Central memory CD8-positive, alpha-beta T cell (primary cell): Measurements from ENCODE around the gene STAT5A.
"Not testable (repeated sequence)": the region's sequence is repeated elsewhere in the genome, so short reads cannot be mapped to it uniquely, and the experiment has no call there.

Source experiments
- ATAC-seq: fragments of 150-1000 bp; cut with Tn5 transposase; replicated peaks from 2 replicates; pipeline ENCODE4 v1.10.0; 2022; ENCODE audit warnings: mild to moderate bottlenecking, moderate FRiP score, moderate number of reproducible peaks; ENCODE audit not compliant: poor library complexity, severe bottlenecking; ENCODE audit errors: extremely low read depth
- DNase-seq, 2 donors: peaks; one replicate each; pipeline ENCODE4 v3.0.0; 2021; ENCODE audit warnings: low spot score in 2 of 2
- H3K27ac Mint-ChIP-seq: one replicate; pipeline ENCODE4 v1.8.0; 2022; ENCODE audit warnings: low read depth, mild to moderate bottlenecking, moderate library complexity, mixed read lengths
- H3K27me3 Mint-ChIP-seq: one replicate; pipeline ENCODE4 v1.8.0; 2022; ENCODE audit warnings: mixed read lengths
- H3K36me3 Mint-ChIP-seq: one replicate; pipeline ENCODE4 v1.8.0; 2022; ENCODE audit warnings: mild to moderate bottlenecking, moderate library complexity, mixed read lengths; ENCODE audit not compliant: insufficient read depth
- H3K4me1 Mint-ChIP-seq: one replicate; pipeline ENCODE4 v1.8.0; 2022; ENCODE audit warnings: mixed read lengths
- H3K4me3 Mint-ChIP-seq: one replicate; pipeline ENCODE4 v1.8.0; 2022; ENCODE audit warnings: mild to moderate bottlenecking, moderate library complexity, mixed read lengths
- H3K9me3 Mint-ChIP-seq: one replicate; pipeline ENCODE4 v1.8.0; 2022; ENCODE audit warnings: mixed read lengths

The STAT5A gene

GRCh38 chr17:42251115-42251514 lies 37.2 kb upstream of the STAT5A start:
- peaks cover 64% of the 10 kb centered on the region for H3K4me1 Mint-ChIP-seq
- H3K4me3 Mint-ChIP-seq = peak overlapping the region; percentile 83
- no peaks in the 10 kb centered on the region for H3K9me3 Mint-ChIP-seq
- DNase-seq (no peak), ATAC-seq (no peak)
- no peaks in the 10 kb centered on the region for H3K27me3 Mint-ChIP-seq
- peaks cover 21% of the 10 kb centered on the region for H3K36me3 Mint-ChIP-seq
- peak overlapping the region; percentile 98 for H3K27ac Mint-ChIP-seq

GRCh38 chr17:42252597-42253550 lies 35.4 kb upstream of the STAT5A start:
- Mint-ChIP-seq H3K4me1 (peaks cover 57% of the 10 kb centered on the region), H3K4me3 (no peak overlapping the region), H3K27ac (peak overlapping the region; percentile 71), H3K9me3 (no peaks in the 10 kb centered on the region), H3K27me3 (no peaks in the 10 kb centered on the region), H3K36me3 (peaks cover 21% of the 10 kb centered on the region)
- ATAC-seq = no peak
- DNase-seq = no peak

DNA sequence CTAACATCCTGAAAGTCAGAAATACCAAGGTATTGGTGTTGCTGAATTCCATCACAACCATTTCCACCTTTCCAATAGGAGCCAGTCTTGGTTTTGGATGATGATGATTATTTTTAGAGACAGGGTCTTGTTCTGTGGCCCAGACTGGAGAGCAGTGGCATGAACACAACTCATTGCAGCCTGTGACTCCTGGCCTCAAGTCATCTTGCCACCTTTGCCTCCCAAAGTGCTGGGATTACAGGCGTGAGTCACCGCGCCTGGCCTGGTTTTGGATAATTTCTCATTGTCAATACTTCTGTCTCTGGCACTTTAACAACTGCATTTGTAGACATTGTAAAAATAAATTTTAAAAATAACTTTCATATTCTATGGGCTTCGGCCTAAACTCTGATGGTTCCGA lies 34.7 kb upstream of the STAT5A start:
- DNase-seq (no peak), ATAC-seq (no peak)
- H3K9me3 Mint-ChIP-seq = no peaks in the 10 kb centered on the region
- H3K36me3 Mint-ChIP-seq = peaks cover 17% of the 10 kb centered on the region
- peaks cover 52% of the 10 kb centered on the region for H3K4me1 Mint-ChIP-seq
- H3K27me3 Mint-ChIP-seq = no peaks in the 10 kb centered on the region
- H3K4me3 Mint-ChIP-seq = no peak overlapping the region
- peak overlapping the region; percentile 71 for H3K27ac Mint-ChIP-seq

DNA sequence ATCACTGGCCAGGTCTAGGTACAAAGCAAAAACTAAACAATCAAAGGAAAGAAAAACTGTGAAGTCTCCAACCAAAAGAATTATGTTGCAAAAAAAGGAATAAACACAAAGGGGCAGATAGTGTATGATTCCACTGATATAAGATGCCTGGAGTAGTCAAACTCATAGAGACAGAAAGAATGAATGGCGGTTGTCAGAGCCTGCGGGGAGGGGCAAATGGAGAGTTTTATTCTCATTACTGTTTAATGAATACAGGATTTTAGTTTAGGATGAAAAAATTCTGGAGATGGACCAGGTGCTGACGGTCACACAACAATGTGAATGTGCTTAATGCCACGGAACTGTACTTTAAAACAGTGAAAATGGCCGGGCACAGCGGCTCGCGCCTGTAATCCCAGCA lies 32.9 kb upstream of the STAT5A start:
- peak overlapping the region; percentile 10 for H3K27ac Mint-ChIP-seq
- no peaks in the 10 kb centered on the region for H3K27me3 Mint-ChIP-seq
- DNase-seq (no peak), ATAC-seq (no peak)
- peaks cover 5% of the 10 kb centered on the region for H3K36me3 Mint-ChIP-seq
- no peaks in the 10 kb centered on the region for H3K9me3 Mint-ChIP-seq
- no peak overlapping the region for H3K4me3 Mint-ChIP-seq
- peaks cover 37% of the 10 kb centered on the region for H3K4me1 Mint-ChIP-seq

GRCh38 chr17:42260318-42260717 lies 28.0 kb upstream of the STAT5A start:
- Mint-ChIP-seq H3K4me3 (no peak overlapping the region), H3K27me3 (no peaks in the 10 kb centered on the region), H3K27ac (no peak overlapping the region), H3K4me1 (peaks cover 13% of the 10 kb centered on the region), H3K36me3 (peaks cover 3% of the 10 kb centered on the region), H3K9me3 (no peaks in the 10 kb centered on the region)
- ATAC-seq (no peak), DNase-seq (no peak)

DNA sequence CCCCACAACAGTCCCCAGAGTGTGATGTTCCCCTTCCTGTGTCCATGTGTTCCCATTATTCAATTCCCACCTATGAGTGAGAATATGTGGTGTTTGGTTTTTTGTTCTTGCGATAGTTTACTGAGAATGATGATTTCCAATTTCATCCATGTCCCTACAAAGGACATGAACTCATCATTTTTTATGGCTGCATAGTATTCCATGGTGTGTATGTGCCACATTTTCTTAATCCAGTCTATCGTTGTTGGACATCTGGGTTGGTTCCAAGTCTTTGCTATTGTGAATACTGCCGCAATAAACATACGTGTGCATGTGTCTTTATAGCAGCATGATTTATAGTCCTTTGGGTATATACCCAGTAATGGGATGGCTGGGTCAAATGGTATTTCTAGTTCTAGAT lies 23.9 kb upstream of the STAT5A start:
- not testable (repeated sequence) for H3K27me3 Mint-ChIP-seq, DNase-seq, H3K9me3 Mint-ChIP-seq, H3K27ac Mint-ChIP-seq, H3K4me3 Mint-ChIP-seq, ATAC-seq
- Mint-ChIP-seq H3K4me1 (peaks cover 22% of the 10 kb centered on the region), H3K36me3 (peaks cover 15% of the 10 kb centered on the region)

- Mint-ChIP-seq H3K27me3 (no peaks in the 10 kb centered on the region), H3K4me3 (peak overlapping the region; percentile 38), H3K27ac (peak overlapping the region; percentile 98), H3K9me3 (no peaks in the 10 kb centered on the region), H3K4me1 (peaks cover 41% of the 10 kb centered on the region), H3K36me3 (peaks cover 20% of the 10 kb centered on the region)
- no peak for DNase-seq
- no peak for ATAC-seq
Observed at GRCh38 chr17:42266462-42266861, 21.8 kb upstream of the STAT5A start.

GRCh38 chr17:42266918-42267766 lies 21.2 kb upstream of the STAT5A start:
- H3K27me3 Mint-ChIP-seq = no peaks in the 10 kb centered on the region
- ATAC-seq (peak; percentile 94), DNase-seq (peak in 1 of 2 donors; percentile 76)
- H3K4me3 Mint-ChIP-seq = peak overlapping the region; percentile 38
- peak overlapping the region; percentile 98 for H3K27ac Mint-ChIP-seq
- peaks cover 47% of the 10 kb centered on the region for H3K4me1 Mint-ChIP-seq
- peaks cover 24% of the 10 kb centered on the region for H3K36me3 Mint-ChIP-seq
- H3K9me3 Mint-ChIP-seq = no peaks in the 10 kb centered on the region

DNA sequence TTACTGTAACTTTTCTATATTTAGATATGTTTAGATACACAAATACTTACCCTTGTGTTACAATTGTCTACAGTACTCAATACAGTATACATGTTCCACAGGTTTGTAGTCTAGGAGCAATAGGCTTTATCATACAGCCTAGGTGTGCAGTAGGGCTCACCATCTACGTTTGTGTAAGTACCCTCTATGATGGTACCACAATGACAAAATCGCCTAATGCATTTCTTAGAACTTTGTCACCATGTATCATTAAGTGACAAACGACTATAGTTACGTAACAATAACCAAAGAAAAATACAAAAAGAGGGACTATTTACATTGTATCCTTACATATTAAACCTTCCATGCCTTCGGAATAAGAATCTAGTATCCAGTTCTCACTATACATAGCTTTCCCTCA lies 20.1 kb upstream of the STAT5A start:
- H3K4me1 Mint-ChIP-seq = peaks cover 57% of the 10 kb centered on the region
- H3K9me3 Mint-ChIP-seq = no peaks in the 10 kb centered on the region
- H3K27ac Mint-ChIP-seq = peak overlapping the region; percentile 98
- H3K36me3 Mint-ChIP-seq = peaks cover 31% of the 10 kb centered on the region
- H3K27me3 Mint-ChIP-seq = no peaks in the 10 kb centered on the region
- ATAC-seq = no peak
- no peak for DNase-seq
- H3K4me3 Mint-ChIP-seq = peak overlapping the region; percentile 42

GRCh38 chr17:42270170-42270535 lies 18.1 kb upstream of the STAT5A start:
- Mint-ChIP-seq H3K27ac (peak overlapping the region; percentile 98), H3K4me1 (peaks cover 75% of the 10 kb centered on the region), H3K4me3 (no peak overlapping the region), H3K36me3 (peaks cover 40% of the 10 kb centered on the region), H3K27me3 (no peaks in the 10 kb centered on the region), H3K9me3 (no peaks in the 10 kb centered on the region)
- DNase-seq = no peak
- ATAC-seq = no peak

GRCh38 chr17:42270596-42270995 lies 17.7 kb upstream of the STAT5A start:
- Mint-ChIP-seq H3K27ac (peak overlapping the region; percentile 98), H3K4me1 (peaks cover 79% of the 10 kb centered on the region), H3K9me3 (no peaks in the 10 kb centered on the region), H3K27me3 (no peaks in the 10 kb centered on the region), H3K36me3 (peaks cover 44% of the 10 kb centered on the region), H3K4me3 (peak overlapping the region; percentile 89)
- ATAC-seq (no peak), DNase-seq (no peak)

GRCh38 chr17:42271006-42271778 lies 17.1 kb upstream of the STAT5A start:
- H3K27me3 Mint-ChIP-seq = no peaks in the 10 kb centered on the region
- no peak for ATAC-seq

More at GRCh38 chr17:42271006-42271778, 17.1 kb upstream of the STAT5A start:
- Mint-ChIP-seq H3K4me1 (peaks cover 80% of the 10 kb centered on the region), H3K4me3 (peak overlapping the region; percentile 89), H3K9me3 (no peaks in the 10 kb centered on the region), H3K36me3 (peaks cover 45% of the 10 kb centered on the region), H3K27ac (peak overlapping the region; percentile 98)
- DNase-seq = no peak
